CD4-positive, alpha-beta T cell treated with Interleukin-10 for 1 hour (primary cell): ENCODE measurements around the gene HAUS7.

ENCODE experiments used
- DNase-seq: peaks from one replicate; pipeline ENCODE4 v3.0.0-alpha.2; 2020

The HAUS7 gene

GRCh38 chrX:153433161-153433680, 37.2 kb downstream of the HAUS7 start:
- DNase-seq: no peak

GRCh38 chrX:153430796-153431195, 39.6 kb downstream of the HAUS7 start:
- DNase-seq: no peak

DNA sequence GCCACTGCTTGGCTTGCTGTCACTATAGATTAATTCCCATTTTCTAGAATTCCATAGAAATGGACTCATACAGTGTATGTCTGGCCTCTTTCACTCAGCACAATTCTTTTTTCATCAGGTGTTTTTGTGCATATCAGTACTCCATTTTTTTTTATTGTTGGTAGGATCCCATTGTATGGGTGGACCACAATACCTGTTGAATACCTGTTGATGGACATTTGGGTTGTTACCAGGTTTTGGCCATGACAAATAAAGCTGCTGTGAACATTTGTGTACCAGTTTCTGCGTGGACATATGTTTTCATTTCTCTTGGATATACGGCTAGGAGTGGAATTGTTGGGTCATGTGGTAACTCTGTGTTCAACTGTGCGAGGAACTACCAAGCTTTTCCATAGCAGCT, 44.2 kb downstream of the HAUS7 start:
- no peak for DNase-seq

GRCh38 chrX:153423652-153424051, 46.7 kb downstream of the HAUS7 start:
- DNase-seq: no peak

GRCh38 chrX:153421856-153422255, 48.5 kb downstream of the HAUS7 start:
- DNase-seq: no peak

- no peak for DNase-seq
Observed at GRCh38 chrX:153420851-153421599, 49.4 kb downstream of the HAUS7 start.

DNA sequence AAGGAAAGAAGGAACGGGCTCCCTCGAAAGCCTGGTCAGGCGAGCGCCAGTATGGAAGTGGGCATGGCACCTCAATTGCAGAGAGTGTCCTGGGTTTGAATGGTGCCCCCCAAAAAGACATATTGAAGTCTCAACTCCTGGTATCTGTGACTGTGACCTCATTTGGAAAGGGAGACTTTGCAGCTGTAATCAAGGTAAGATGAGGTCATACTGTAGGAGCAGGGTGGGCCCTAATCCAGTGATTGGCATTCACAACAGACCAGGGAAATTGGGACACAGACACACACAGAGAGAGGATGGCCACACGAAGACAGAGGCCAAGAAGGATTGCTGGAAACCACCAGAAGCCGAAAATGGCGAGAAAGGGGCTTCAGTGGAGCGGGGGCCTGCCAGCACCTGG, 52.7 kb downstream of the HAUS7 start:
- DNase-seq: no peak

- DNase-seq: no peak
Observed at GRCh38 chrX:153416781-153417450, 53.5 kb downstream of the HAUS7 start.

DNA sequence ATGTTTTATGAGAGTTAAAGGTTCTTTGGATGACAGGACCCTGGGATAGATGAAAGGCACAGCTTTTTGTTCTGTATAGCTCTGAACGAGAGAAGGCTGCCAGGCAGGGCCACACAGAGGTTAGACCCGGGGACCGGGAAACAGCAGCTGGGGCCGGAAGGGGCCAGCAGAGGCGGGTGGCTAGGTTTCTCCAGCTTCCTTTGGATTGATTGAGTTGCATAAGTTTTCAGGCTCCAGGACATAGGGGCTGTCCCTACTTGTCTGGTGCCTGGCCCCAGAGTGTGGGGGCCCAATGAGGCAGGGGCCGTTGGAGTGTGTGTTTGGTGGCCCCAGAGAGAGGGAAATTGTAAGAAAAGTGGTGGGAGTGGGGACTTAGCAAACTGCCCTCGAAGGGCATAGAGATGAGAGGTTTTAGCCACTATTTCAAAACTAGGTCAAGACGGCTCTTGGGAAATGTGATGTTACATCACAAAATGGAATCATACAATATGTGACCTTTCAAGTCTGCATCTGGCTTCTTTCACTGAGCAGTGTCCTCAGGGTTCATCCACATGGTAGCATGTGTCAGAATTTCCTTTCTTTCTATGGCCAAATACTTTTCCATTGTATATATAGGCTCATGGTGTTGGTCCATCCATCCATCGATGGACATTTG, 55.4 kb downstream of the HAUS7 start:
- no peak for DNase-seq

DNA sequence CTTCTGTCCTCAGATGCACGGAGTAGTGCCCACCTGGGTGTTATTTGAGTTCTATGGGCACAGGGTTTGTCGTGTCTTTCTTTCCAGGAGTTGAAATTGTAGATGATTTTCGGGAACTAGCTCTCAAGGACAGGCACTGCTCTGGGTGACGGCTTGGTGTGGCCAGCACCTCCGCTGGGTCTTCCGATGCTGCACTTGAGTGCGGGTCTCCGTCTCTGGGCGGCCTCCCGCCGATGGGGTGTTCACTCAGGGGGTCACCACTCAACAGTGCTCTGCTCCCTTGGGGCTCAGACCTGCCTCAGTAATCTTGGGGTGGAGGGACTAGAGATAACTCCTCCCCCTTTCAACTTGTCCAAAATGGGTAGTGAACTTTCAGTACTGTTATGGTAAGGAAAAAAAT, 56.6 kb downstream of the HAUS7 start:
- DNase-seq: no peak

DNA sequence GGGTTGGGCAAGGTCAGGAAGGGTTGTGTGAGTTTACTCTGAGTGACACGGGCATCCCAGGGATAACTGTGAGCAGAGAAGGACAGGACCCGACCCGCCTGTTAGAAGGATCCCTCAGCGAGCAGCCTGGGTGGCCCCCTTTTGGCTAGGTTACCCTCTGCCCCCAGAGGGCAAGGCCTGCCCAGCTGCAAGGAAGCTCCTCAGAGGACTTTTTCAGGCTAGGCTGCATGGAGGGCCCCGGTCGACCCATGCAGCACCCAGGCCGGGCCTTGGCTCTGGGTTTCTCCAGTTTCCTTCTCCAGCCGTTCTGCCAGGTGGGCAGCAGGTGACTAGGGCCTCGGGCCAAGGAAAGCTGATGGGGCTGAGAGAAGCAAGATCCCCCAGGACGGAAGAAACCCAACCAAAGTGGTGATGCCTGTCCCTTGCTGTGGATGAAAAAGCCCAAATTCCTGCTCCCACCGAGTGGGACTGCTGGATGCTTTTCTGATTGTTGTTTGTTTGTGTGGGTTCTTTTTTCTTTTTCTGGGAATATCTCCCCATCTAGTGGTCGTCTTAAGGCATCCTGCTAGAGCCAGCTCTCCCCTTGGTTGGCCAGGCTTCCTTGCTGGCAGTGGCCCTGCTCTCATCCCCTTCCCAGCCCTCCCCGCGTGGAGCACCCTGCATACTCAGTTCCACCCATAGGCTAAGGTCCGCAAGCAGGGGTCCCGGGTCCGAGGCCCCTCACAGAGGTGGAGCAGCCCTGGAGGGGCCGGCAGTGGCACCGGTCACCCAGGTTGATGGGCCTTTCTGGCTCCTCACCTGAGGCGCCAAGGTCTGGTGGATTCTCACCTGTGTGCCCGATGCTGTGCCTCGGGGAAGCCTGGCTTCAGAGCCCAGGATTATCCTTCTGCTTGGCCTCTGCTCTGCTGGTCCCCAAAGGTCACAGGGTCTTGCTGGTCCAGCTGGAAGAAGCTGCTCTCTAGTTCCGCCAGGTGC, 57.3 kb downstream of the HAUS7 start:
- DNase-seq: no peak

- DNase-seq: no peak
Observed at GRCh38 chrX:153411988-153412574, 58.3 kb downstream of the HAUS7 start.

GRCh38 chrX:153411255-153411987, 59.0 kb downstream of the HAUS7 start, which contains the start of gene ZFP92:
ZFP92 (plus strand) TSS chrX:153411472; CDS start chrX:153418323, 6,851 bp downstream.
- DNase-seq: peak; percentile 14

DNA sequence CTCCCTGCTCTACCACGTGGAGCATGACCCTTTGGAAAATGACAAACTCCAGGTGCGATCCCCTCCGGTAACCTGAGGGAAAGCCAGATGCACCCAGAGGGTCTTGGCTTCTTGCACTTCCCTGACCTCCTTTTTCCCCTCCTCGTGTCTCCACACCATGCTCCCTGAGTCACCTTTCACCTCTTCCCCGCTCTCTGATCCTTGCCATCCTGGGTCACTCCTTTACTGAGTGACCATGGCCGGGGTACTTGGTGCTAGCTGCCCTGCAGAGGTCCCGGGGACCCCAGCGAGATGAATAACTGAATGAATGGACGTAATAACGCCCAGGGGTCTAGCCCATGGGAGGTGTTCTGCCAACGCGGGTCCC, 59.5 kb downstream of the HAUS7 start:
- DNase-seq: no peak

DNA sequence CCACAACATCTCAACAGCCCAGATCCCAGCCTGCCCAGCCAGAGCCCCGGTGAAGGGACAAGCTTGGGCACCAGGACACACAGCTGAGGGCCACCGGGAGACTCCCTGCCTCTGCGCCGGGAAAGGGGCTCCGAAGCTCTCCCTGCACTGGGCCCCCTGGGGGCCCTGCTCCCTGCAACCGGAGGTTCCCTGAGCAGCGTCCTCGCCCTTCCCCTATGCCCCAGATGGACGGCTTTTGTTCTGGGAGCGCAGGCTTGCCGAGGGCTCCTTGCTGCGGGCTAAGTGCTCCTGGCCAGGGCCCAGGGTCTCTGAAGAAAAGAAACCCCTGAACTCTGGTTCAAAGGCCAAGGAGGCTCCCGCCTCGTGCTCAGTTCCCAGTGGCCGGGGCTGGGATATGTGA, 60.0 kb downstream of the HAUS7 start:
- DNase-seq: no peak

- no peak for DNase-seq
Observed at GRCh38 chrX:153409414-153410101, 60.8 kb downstream of the HAUS7 start.

DNA sequence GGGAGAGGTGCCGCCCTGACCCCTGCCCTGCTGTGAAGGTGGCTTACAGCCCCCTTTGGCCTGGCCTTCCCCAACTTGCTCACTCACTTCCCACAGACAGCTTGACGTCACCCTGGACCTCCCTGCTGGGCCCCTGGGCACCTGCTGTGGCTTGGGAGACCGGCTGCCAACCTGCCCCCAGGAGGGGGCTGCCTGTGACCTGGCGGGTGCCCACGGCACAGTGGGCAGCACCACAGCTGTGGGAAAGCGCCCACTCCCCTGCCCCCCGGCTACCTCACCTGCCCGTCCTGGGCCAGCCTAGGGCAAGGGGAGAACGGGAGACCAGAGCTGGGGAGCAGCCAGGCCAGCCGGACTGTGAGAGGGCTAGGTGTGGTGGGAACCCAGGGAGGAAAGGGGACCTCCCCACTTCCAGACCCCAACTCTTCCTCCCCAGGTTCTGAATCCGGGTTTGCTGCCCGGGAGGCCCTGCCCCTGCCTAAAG, 61.5 kb downstream of the HAUS7 start:
- DNase-seq: no peak

- DNase-seq: no peak
Observed at GRCh38 chrX:153408221-153408721, 62.1 kb downstream of the HAUS7 start.

- DNase-seq: no peak
Observed at GRCh38 chrX:153407736-153408135, 62.6 kb downstream of the HAUS7 start.

- no peak for DNase-seq
Observed at GRCh38 chrX:153406903-153407302, 63.5 kb downstream of the HAUS7 start.
